GM21619 (cell line): Measurements from ENCODE around the gene PKP4.

Source experiments
- ATAC-seq: cut with Tn5 transposase; IDR thresholded peaks from one replicate; pipeline ENCODE4 v1.9.1; 2021; ENCODE audit not compliant: unreplicated experiment

Gene PKP4

DNA sequence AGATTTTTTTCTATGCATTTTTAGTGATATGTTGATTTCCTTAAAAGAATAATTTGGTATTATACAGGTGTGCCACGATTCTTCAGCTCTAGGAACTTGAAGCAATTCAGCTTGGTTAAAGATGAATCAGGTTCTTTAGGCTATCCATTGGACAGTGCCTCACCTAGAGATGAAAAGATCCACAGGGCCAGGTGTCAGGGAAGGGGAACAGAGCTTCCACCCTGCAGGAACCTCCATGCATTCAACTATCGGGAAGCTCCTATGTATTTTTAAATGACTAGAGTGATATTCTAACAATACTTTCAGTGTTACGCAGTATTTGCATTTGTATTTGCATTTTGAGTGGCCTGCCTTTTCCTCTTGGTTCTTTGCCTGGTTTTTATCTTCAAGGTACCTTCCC, 40.2 kb downstream of the PKP4 start:
- ATAC-seq, result no peak

DNA sequence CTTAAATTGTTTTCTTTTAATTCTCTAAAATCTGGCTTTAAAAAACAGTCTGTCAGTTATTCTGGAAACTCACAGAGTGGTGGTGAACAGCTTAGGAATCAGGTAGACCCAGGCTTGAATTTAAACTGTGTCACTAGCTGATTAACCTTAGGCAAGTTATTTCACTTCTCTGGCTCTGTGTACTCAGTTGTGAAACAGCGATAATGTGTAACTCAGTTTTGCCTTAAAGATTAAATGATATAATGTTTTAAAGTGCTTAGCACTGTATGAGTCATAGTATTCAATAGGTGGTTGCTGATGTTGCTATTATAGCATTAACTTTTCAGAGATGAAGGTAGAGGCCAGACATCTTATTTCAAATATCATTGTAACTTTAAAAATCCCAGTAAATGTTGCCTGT, 40.7 kb downstream of the PKP4 start:
- no peak for ATAC-seq

DNA sequence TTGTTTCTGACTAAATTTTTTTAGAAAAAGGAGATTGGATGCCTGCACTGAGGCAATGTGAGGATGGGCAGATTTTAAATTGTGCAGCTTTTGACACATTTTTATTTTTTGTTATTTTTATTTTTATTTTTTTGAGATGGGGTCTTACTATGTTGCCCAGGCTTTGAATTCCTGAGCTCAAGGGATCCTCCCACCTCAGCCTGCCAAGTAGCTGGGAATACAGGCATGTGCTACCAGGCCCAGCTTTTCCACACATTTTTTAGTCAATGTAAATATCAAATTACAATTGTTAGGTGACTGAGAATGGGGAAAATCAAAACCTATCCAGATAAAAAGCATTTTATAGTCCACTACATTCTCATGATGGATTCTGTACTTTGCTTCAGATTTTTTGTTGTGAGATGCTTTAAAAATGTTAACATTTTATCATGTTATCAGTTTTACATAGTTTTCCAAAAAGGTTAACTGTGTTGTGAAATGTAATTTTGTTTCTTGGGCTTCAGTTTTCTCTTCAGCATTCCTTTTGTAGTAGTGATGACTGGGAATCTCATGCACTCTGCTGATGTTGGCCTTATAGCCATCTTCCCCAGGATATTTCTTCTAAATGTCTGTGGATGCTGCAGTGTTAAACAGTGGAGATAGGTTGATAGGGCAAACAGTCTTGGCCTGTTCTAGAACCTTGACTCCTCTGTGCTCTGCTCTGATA, 41.4 kb downstream of the PKP4 start:
- no peak for ATAC-seq

DNA sequence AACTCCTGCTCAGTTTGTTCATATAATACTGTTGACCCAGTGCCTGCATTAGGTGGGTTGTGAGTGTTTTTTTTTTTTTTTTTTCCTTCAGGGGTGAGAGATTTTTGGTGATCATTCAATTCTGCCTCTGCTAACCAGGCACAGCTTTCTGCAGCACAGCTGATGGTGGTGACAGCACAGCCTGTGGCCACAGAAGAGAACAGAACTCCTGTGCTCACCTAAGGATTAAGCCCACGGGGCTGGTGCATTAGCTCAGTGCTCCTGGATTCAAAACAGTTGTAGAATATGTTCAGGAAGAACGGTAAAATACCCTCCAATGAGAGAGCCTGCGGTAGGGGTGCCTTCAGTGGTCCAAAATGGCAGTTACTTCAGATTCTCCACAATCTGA, 42.0 kb downstream of the PKP4 start:
- ATAC-seq, result no peak

DNA sequence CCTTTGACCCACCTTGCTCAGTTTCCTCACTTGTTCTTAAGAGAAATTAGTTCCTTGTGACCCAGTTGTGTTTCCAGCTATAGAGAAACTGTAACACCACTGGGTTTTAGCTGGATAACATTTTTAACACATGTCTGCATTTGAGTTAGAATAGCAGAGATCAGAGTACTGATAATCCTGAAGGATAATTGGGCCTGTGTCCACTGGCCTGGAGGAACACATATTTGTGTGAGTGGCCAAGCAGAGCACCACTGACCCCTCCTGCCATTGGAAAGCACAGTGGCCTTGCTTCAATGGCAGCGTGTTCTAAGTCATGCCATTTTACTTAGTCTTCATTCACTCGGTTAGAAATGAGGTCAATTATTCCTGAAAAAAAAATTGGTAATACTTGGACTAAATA, 42.6 kb downstream of the PKP4 start:
- no peak for ATAC-seq

DNA sequence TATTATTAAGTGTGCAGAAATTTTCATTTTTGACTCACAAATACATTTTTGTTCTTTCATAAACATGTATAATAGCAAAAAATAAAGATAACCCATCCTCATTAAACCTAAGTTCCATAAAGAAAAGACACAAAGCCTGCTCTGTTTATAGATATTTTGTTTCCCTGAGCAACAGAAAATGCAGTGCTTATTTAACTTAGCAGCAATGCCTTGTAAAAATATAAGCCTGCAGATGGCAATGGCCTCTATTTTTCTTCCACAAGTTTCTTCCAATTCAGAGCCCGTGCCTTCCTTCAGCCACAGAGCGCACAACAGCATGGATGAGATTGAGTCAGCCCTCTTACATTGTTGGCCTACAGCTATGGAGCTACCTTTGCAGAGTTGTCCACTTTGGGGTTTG, 43.6 kb downstream of the PKP4 start:
- ATAC-seq, result no peak

DNA sequence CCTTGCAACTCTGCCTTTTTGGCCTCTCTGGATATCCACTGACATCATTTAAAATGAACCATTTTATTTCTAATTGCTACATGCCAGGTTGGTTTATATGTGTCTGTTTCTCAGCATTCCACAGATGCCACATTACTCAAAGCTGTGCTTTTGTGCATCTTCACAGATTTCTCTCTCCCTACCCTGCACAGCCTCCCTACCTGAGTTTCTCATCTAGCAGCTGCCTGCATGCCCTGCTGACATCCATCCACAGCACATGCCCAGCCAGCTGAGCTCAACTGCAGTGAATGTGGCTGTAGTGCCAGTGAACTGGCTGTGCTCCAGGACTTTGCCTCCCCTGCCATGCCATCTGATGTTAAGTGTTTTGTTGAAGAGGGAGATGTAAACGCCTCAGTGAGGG, 44.5 kb downstream of the PKP4 start:
- no peak for ATAC-seq

DNA sequence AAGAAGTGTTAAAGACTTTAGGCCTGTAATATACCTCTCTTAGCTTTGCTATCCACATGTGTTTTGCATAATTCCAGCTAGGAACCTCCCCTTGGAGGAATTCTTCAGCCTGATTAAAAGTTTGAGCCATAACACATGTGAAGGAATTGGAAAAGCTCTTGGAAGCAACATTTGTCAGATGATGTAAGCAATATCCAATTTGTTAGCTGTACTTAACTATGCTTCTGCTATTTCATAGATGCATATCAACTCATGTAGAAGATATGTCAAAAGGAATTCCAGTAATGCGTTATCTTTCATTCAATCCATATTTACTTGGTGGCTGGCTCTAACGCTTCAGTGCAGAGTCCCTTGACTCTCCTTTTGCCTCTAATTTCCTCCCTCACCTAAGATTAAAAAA, 46.2 kb downstream of the PKP4 start:
- no peak for ATAC-seq

DNA sequence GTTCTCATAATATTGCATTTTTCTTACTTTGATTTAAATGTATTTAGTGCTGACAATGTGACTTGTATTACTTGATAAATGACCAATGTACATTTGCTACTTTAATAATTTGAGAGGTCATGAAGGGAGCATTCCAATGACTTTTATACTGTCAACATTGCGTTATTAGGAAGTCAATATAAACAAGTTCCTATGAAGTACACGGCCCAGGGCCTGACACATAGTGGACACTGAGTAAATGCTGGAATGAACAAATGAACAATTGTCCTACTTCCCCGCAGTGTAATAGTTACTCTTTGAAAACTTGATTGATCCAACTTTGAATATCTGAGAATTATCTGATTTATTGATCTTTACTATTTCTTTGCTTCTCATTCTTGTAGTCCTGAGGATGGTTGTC, 47.3 kb downstream of the PKP4 start:
- ATAC-seq, result no peak

DNA sequence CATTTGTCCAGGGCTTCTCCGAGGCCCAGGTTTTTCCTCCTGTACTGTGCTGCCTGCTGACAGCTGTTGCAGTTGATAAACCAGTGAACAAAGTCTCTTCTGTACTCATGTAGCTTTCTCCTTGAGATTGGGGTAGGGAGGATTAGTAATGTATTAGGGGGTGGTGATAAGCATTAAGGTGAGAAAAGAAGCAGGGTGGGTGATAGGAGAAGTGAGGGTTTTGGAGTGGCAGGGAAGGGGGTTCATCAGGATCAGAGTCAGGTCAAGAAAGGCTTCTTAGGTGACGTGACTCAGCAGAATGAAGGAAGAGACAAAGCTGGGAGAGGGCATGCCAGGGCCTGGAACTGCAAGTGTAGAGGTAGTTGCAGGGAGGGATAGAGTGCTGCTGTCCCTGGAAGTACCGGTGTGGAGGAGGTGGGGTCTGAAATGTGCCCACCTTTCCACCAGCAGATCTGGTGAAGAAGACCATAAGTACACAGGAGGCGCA, 48.7 kb downstream of the PKP4 start:
- no peak for ATAC-seq

DNA sequence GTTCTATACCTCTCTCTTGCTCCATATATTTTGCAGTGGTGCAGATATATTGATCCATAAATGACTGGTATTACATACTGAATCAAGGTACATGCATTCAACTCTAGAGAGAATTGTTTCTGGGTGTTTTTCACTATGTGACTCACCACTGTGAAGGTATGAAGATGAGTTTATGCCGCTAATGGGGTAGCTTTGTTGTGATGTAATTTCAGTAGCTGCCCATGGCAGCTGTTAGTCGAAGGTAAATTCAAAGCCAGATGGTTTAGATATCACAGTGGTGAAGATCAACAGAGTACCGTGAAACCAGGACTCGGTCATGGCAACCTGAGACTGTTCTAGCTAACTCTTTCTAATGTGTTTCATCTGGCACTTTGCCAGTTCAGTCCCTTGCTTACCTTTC, 50.4 kb downstream of the PKP4 start:
- ATAC-seq, result peak; percentile 69

DNA sequence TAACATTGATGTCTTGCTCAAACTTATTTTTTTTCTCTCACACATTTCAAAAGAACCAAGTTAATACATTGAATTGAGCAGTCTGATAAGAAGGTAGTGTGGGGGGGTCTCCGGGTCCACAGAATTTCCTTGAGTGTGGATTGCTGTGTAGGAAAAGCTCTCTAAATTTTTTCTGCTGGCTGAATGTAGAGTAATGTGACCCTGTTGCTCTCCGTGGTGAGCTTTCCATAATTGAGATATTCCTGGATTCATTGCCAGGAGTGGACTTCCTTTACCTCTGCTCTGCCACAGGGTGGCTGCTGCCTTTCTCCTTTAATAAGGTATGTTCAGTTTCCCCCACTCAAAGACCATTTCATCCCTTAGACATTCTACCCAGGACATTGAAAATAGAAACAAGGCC, 50.9 kb downstream of the PKP4 start:
- ATAC-seq, result no peak

DNA sequence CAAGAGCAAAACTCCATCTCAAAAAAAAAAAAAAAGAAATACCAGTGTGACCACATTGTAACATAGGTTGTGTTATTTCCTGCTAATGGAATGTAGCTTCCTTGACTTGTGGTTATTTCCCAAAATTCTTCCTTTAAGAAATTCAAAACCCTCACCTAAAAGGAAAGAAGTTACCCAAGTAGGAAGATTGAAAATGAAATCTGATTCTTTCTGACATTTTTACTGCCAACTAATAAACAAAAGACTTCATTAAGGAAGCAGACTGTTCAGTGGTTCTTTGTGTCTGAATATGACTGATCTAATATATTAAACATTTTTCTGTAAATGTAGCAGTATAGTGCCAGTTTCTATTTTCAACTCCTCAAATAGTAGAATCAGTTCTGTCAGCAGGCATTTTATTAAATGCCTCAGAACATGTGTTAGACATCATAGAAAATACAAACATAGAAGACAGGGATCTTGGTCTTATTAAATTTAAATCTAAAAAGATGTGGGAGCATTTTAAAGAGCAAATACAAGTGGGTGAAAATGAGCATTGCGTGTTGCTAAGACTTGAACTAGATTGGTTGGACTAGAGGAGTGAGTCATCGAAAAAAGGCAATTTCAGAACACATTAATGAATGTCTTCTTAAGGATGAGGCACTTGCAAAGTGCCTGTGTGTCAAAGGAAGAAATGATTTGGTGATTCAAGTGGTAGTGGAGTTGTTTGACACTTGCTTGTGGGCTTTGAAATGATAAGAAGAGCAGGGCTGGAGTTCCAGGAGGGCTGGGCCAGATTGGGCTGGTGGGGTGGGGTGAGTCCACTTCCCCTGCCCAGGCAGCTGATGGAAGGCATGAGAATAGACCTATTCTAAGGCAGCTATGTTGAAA, 53.4 kb downstream of the PKP4 start:
- ATAC-seq, result no peak

DNA sequence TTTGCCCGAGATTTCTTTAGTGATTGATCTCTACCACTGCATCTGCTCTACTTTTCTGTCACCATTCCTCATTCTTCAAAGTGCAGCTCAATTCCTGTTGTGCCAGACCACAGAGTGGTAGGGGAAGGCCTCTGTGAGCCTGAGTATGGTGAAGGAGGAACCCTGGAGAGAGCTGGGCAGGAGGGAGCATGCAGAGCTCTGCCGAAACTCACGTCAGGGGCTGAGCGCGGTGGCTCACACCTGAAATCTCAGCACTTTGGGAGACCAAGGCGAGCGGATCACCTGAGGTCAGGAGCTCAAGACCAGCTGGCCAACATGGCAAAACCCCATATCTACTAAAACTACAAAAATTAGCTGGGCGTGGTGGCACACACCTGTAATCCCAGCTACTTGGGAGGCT, 54.1 kb downstream of the PKP4 start:
- ATAC-seq, result no peak

DNA sequence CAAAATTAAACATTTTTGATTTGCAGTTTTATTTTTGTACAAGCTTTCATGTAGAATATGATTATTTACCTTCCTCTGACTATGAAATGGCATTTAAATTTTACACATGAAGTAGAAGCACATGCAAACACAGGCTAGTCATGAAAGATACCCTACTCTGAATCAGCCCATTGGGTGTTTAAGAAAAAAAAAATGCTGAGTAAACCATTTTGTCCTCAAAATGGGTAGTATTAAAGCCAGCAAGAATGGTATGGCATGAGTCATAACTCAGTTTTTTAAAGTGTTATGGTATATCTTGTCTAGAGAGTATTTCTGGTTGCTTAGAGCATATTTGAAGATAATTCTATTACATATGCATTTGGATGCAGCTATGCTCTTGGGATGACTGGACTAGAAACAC, 55.0 kb downstream of the PKP4 start:
- no peak for ATAC-seq

DNA sequence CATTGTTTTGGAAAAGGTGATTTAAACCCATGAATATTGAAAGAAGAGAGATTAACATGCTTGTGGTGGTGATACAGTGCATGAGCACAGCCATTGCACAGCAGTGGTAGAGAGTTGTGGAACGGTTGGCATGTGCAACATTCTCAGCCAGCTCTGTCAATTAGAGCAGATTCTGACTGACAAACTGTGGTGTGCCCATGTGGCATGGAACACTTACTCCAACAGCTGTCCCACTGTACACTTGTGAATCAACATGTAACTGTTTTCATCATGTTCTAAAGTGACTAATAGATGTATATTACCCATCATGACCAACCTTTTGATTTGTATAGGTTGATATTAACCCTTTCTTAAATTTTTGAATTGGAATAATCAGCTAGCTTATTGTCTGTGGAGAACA, 55.6 kb downstream of the PKP4 start:
- no peak for ATAC-seq

DNA sequence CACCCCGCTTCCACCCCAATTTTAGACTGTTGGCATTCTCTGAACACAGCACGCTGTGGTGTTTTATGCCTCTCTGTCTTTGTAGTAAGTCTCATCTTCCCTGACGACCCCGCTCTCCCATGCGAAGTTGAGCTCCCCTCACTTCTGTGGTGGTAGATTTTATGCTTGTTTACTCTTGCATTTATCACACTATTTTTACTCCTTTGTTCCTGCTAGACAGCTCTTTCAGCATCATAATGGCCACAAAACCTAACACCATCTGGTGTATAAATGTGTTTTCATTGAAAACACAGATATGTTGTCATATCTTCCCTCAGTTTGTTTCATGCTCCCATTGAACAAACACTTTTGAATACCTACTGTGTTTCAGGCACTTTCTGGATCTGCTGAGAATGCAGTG, 57.1 kb downstream of the PKP4 start:
- no peak for ATAC-seq

DNA sequence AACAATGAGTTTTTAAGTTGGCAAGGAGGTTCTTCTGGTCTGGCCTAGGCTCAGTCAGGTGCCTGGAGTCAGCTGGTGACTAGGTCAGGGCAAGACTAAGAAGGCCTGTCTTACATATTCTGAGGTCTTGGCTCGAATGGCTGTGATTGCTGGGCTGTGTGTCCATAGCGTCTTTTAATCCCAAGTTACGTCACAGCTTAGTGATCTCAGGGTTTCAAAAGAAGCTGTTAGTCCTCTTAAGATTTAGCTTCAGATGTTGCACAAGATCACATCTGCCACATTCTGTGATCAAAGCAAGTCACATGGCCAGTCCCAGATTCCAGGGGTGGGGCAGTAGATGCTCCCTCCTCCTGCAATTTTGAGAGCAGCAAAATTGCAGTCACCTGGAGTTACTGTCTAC, 61.3 kb downstream of the PKP4 start:
- no peak for ATAC-seq

DNA sequence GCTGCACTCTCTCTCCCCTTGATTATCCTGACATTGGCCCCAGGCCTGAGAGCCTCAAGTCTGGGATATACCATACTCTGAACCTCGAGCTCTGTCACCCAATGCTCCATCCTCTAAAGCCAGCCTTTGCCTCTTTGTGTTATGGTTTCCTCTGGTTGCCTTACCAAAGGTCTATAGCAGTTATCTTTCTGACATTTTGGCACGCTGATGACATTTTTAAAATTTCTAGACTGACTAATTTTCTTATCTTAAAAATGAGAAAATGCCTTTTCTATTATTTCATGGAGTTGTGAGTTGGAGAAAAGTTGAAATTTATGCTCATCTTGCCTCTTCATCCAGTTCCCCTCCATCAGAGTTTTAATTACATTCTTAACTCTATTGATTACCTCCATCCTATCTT, 62.7 kb downstream of the PKP4 start:
- ATAC-seq, result no peak

DNA sequence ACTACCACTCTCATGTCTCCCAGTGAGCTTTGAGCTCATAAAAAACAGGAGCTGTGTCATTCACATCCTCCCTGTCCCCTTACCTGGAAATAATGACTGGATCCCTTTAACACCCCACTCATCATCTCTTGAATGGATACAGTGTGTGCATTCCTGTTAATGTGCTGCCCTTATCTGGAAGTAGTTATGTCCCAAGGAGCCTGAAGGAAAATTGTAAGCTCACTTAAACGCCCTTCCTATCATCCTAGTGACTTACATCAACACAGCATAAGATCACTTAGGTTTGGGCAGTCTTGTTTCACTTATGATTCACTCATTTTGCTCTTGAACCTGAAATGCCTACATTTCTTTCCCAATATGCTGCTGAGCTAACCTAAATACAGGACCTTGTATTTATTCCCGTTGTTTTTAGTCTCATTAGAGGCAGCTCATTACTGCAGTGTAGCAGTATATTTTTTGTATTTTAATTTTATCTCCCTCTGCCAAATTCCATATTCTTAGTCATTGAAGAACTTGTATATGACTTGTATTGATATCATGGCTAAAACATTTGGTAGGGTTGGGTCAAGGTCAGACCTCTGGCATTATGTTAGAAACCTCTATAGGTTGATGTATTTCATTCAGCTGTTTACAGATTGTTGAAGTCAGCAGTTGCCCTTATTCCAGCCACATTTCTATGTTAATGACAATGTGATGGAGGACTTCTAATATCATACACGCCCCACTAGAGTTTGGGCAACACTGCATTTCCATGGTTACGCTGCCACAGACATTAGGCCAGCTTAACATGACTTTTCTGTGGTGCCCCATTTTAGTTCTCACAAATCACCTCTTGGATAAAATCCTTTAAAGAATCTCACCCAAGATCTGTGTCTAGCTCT, 72.9 kb downstream of the PKP4 start:
- ATAC-seq, result no peak

DNA sequence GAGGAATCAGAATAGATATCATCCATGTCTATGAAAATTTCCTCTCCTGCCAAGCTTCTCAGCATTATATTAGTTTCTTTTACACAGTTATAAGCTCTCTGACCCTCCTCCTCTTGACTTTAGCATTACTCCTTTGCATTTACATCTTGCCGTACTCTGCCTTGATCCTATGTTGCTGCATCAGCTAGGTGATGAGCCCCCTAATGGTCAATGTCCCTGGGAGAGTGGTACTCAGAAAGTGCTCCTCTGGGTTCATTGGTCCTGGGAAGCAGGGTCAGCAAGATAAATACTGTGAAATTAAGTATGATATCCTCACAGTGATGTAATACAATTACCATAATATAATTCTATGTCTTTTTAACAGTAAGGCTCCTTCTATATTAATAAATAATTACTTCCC, 74.1 kb downstream of the PKP4 start:
- no peak for ATAC-seq

DNA sequence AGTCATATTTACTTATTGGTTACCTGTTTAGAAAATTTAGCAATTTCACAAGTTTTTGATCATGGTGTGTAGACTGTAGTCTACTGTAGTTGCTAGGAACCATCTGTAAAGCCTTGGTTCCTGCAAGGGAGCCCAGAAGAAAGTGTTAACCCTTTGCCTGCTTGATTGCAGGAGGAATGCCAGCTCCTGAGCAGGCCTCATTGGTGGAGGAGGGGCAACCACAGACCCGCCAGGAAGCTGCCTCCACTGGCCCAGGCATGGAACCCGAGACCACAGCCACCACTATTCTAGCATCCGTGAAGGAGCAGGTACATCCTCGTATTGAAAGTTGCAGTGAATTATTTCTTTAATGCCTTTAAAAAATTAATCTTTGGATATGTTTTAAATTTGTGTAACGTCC, 76.3 kb downstream of the PKP4 start:
- no peak for ATAC-seq
